Kidney epithelial cell (primary cell): ENCODE measurements around the gene SPTSSA. TPM values are rescaled to one million over a fixed set of nuclear protein-coding genes. Genes with fewer than 3 reads are reported as not detected.

ENCODE experiments used
- DNase-seq: peaks from one replicate; pipeline ENCODE4 v3.0.0-alpha.2; 2010; ENCODE audit warnings: low read depth
- H3K27me3 ChIP-seq: 2 replicates; pipeline ENCODE4 v1.6.0; 2011; ENCODE audit warnings: low read length; ENCODE audit not compliant: control insufficient read depth, insufficient read depth
- H3K36me3 ChIP-seq: 2 replicates; pipeline ENCODE4 v1.5.1; 2011; ENCODE audit warnings: low read length; ENCODE audit not compliant: control insufficient read depth, insufficient read depth
- H3K4me3 ChIP-seq: 2 replicates; pipeline ENCODE4 v1.5.1; 2011; ENCODE audit warnings: low read depth, mild to moderate bottlenecking, control low read depth, low read length
- total RNA-seq: library from RNA; depleted of rRNA; stranded (reverse); fragments of >200 nt; gene quantifications from 2 replicates; pipeline ENCODE4 v1.2.3, GENCODE V29; 2015
- TF ChIP-seq, protein P1 (sequence below): IDR thresholded peaks from 2 replicates; pipeline ENCODE4 v1.5.1; 2011; ENCODE audit warnings: mild to moderate bottlenecking, moderate library complexity, low read length, control low read depth, inconsistent platforms; ENCODE audit not compliant: insufficient read depth, poor library complexity, severe bottlenecking

Gene SPTSSA
- total RNA-seq, 1 donor from 2014 or later = 13.0 TPM

GRCh38 chr14:34409721-34410120 lies 52.3 kb downstream of the SPTSSA start:
- H3K27me3 ChIP-seq = no peaks in the 10 kb centered on the region
- H3K36me3 ChIP-seq = no peaks in the 10 kb centered on the region
- H3K4me3 ChIP-seq = no peak overlapping the region
- TF ChIP-seq, protein P1, sequence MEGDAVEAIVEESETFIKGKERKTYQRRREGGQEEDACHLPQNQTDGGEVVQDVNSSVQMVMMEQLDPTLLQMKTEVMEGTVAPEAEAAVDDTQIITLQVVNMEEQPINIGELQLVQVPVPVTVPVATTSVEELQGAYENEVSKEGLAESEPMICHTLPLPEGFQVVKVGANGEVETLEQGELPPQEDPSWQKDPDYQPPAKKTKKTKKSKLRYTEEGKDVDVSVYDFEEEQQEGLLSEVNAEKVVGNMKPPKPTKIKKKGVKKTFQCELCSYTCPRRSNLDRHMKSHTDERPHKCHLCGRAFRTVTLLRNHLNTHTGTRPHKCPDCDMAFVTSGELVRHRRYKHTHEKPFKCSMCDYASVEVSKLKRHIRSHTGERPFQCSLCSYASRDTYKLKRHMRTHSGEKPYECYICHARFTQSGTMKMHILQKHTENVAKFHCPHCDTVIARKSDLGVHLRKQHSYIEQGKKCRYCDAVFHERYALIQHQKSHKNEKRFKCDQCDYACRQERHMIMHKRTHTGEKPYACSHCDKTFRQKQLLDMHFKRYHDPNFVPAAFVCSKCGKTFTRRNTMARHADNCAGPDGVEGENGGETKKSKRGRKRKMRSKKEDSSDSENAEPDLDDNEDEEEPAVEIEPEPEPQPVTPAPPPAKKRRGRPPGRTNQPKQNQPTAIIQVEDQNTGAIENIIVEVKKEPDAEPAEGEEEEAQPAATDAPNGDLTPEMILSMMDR = no peak
- DNase-seq = no peak

DNA sequence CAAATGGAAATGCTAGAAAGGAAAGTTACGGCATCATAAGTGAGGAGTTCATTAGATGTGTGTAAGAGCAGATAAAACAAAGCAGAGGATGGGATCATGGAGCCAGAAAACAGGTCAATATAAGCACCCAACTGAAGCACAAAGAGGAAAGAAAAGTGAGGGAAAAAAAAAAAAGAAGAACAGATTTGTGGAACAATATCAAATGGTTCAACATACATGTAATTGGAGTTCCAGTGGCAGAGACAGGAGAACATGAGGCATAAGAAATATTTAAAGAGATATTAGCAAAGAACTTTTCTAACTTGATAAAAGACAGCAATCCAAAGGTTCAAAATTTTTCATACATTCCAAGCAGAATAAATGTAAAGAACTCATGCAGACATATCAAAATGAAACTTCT lies 54.1 kb downstream of the SPTSSA start:
- Histone ChIP-seq H3K27me3 (no peaks in the 10 kb centered on the region), H3K36me3 (no peaks in the 10 kb centered on the region), H3K4me3 (no peak overlapping the region)
- TF ChIP-seq, protein P1 = no peak
- no peak for DNase-seq

DNA sequence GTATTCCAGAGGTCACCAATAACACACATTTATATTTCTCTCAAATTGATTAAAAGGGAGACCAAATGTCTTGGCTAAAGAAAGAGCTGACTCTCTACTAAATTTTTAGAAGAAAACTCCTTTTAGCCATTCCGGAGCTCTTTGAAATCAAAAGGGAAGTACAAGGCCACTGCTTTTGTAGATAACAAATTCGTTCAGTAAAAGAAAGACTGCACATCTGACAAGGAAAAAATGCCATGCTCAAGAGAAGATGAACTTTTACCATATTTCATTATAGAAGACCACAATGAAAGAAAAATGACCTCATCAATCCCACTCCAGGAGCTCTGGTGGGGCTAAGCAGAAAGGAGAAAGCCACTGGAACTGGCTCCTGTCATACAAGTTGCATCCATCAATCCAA lies 57.6 kb downstream of the SPTSSA start:
- H3K36me3 ChIP-seq = no peaks in the 10 kb centered on the region
- no peaks in the 10 kb centered on the region for H3K27me3 ChIP-seq
- H3K4me3 ChIP-seq = no peak overlapping the region
- TF ChIP-seq, protein P1 = no peak
- DNase-seq = no peak

GRCh38 chr14:34403646-34404045 lies 58.4 kb downstream of the SPTSSA start:
- DNase-seq = no peak
- no peaks in the 10 kb centered on the region for H3K36me3 ChIP-seq
- TF ChIP-seq, protein P1 = no peak
- no peak overlapping the region for H3K4me3 ChIP-seq
- H3K27me3 ChIP-seq = no peaks in the 10 kb centered on the region

GRCh38 chr14:34398024-34398423 lies 64.0 kb downstream of the SPTSSA start:
- no peak overlapping the region for H3K4me3 ChIP-seq

More at GRCh38 chr14:34398024-34398423, 64.0 kb downstream of the SPTSSA start:
- DNase-seq = no peak
- H3K27me3 ChIP-seq = no peaks in the 10 kb centered on the region
- H3K36me3 ChIP-seq = no peaks in the 10 kb centered on the region
- TF ChIP-seq, protein P1 = no peak
